Stomach (tissue), 9 donors: ENCODE results near the gene MYOCOS. TPM values are rescaled to one million over a fixed set of nuclear protein-coding genes. Genes with fewer than 3 reads are reported as not detected.

Experiments
- DNase-seq, 2 donors: peaks; one replicate each; pipeline versions ENCODE4 v3.0.0 to v3.0.0-alpha.2; 2013 to 2019
- H3K27ac ChIP-seq, 5 donors: fragments of 200-600 bp in 4 of 5; sonication (generic) in 4 of 5; one replicate each; pipeline ENCODE4 v1.5.1; 2013 to 2019; ENCODE audit warnings: mild to moderate bottlenecking in 1 of 5, moderate library complexity in 1 of 5
- H3K27me3 ChIP-seq, 3 donors: fragments of 200-600 bp; sonication (generic); one replicate each; pipeline ENCODE4 v1.5.1; 2017 to 2019; ENCODE audit warnings: mixed run types in 1 of 3
- H3K36me3 ChIP-seq, 4 donors: fragments of 200-600 bp; sonication (generic); 1 replicate in 3 of 4; 2 replicates in 1 of 4; pipeline ENCODE4 v1.5.1; 2016 to 2019
- H3K4me1 ChIP-seq, 4 donors: fragments of 200-600 bp; sonication (generic); one replicate each; pipeline ENCODE4 v1.5.1; 2016 to 2019
- H3K4me3 ChIP-seq, 4 donors: fragments of 200-600 bp; sonication (generic) in 3 of 4; one replicate each; pipeline ENCODE4 v1.5.1; 2016 to 2019; ENCODE audit warnings: mild to moderate bottlenecking in 1 of 4
- H3K9me3 ChIP-seq, 4 donors: fragments of 200-600 bp; sonication (generic); one replicate each; pipeline ENCODE4 v1.5.1; 2016 to 2019
- EP300 ChIP-seq: sonication (generic); formaldehyde crosslinking; IDR thresholded peaks from one replicate; pipeline ENCODE4 v1.6.1; 2017; ENCODE audit warnings: antibody characterized with exemption
- POLR2A ChIP-seq, 4 donors: fragments of 450-650 bp; IDR thresholded peaks; one replicate each; pipeline ENCODE4 v1.6.1; 2016; ENCODE audit warnings: antibody characterized with exemption in 4 of 4, control low read depth in 2 of 4, mild to moderate bottlenecking in 1 of 4, moderate library complexity in 1 of 4
- POLR2AphosphoS5 ChIP-seq, 3 donors: sonication (generic); formaldehyde crosslinking; IDR thresholded peaks; one replicate each; pipeline ENCODE4 v1.6.1; 2016; ENCODE audit warnings: antibody characterized with exemption in 3 of 3
- WGBS, 5 donors: extraction: QIAGEN DNeasy Blood & Tissue Kit in 3 of 5; methylation state at CpG; one replicate each; pipeline versions ENCODE4 v1.1.5 to v1.1.7; 2013 to 2018; 5-methylcytosine and 5-hydroxymethylcytosine counted together
- intact Hi-C: fragments of 100-400 bp; cut with DNase I; formaldehyde crosslinking; loops from one replicate; pipeline ENCODE4 v1.15.1; 2023; ENCODE audit warnings: low total_unique reads
- polyA plus RNA-seq, 3 donors: library from polyadenylated mRNA; stranded (reverse); fragments of 200-250 nt; gene quantifications; one replicate each; pipeline ENCODE4 v1.2.3, GENCODE V29; 2013
- total RNA-seq, 5 donors: library from RNA; depleted of rRNA; stranded (reverse); fragments of >200 nt; gene quantifications; one replicate each; pipeline versions ENCODE4 v1.1.0 to v1.2.3, GENCODE V29; 2014 to 2016
- TF ChIP-seq, protein P1 (sequence below), 7 experiments: fragments of 450-650 bp in 4 of 7; fragments of 200-600 bp in 3 of 7; sonication (generic) in 3 of 7; IDR thresholded peaks; one replicate each; pipeline ENCODE4 v1.5.1; 2016 to 2019; ENCODE audit warnings: antibody characterized with exemption in 7 of 7, control low read depth in 2 of 7, mild to moderate bottlenecking in 1 of 7
- donor health status: healthy with polysubstance abuse.
- donor health status: Bipolar disorder and iron deficiency.
- donor health status: healthy.

MYOCOS gene
- total and polyA plus RNA-seq, 8 donors, result not detected

DNA sequence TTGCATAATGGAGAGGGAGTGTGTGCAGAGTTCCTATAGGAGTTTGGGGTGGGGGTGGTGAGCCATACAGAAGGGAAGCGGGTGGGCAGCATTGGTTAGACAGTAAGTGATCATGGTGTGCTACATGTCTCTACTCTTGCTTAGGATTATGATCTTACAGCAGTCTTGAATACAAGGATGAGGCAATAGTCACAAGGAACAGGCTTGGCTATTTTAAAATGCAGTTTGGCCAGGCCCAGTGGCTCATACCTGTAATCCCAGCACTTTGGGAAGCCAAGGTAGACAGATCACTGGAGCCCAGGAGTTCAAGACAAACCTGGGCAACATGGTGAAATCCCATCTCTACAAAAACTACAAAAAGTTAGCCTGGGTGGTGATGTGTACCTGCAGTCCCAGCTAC, 18.2 kb downstream of the MYOCOS start:
- TF ChIP-seq, protein P1, sequence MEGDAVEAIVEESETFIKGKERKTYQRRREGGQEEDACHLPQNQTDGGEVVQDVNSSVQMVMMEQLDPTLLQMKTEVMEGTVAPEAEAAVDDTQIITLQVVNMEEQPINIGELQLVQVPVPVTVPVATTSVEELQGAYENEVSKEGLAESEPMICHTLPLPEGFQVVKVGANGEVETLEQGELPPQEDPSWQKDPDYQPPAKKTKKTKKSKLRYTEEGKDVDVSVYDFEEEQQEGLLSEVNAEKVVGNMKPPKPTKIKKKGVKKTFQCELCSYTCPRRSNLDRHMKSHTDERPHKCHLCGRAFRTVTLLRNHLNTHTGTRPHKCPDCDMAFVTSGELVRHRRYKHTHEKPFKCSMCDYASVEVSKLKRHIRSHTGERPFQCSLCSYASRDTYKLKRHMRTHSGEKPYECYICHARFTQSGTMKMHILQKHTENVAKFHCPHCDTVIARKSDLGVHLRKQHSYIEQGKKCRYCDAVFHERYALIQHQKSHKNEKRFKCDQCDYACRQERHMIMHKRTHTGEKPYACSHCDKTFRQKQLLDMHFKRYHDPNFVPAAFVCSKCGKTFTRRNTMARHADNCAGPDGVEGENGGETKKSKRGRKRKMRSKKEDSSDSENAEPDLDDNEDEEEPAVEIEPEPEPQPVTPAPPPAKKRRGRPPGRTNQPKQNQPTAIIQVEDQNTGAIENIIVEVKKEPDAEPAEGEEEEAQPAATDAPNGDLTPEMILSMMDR (IDR thresholded peaks at IDR 0.05), result no peak
- TF ChIP-seq POLR2A (IDR thresholded peaks at IDR 0.05) (no peak), POLR2AphosphoS5 (IDR thresholded peaks at IDR 0.05) (no peak), EP300 (no peak)
- Histone ChIP-seq H3K27ac (no peak overlapping the region), H3K36me3 (peaks cover 0 to 10% (median 0%) of the 10 kb centered on the region in 4 donors), H3K27me3 (no peaks in the 10 kb centered on the region), H3K9me3 (no peaks in the 10 kb centered on the region), H3K4me1 (peaks cover 5 to 10% (median 6%) of the 10 kb centered on the region in 4 donors), H3K4me3 (no peak overlapping the region)
- intact Hi-C loops, result loop anchor here (10.0 kb wide), 2 partner anchors 75 to 345 kb away; no protein-coding TSS in a partner anchor
- no peak for DNase-seq
- 93 to 96% (median 94%) methylated on average over 1 of the region's 1 CpG for WGBS, 5 donors

DNA sequence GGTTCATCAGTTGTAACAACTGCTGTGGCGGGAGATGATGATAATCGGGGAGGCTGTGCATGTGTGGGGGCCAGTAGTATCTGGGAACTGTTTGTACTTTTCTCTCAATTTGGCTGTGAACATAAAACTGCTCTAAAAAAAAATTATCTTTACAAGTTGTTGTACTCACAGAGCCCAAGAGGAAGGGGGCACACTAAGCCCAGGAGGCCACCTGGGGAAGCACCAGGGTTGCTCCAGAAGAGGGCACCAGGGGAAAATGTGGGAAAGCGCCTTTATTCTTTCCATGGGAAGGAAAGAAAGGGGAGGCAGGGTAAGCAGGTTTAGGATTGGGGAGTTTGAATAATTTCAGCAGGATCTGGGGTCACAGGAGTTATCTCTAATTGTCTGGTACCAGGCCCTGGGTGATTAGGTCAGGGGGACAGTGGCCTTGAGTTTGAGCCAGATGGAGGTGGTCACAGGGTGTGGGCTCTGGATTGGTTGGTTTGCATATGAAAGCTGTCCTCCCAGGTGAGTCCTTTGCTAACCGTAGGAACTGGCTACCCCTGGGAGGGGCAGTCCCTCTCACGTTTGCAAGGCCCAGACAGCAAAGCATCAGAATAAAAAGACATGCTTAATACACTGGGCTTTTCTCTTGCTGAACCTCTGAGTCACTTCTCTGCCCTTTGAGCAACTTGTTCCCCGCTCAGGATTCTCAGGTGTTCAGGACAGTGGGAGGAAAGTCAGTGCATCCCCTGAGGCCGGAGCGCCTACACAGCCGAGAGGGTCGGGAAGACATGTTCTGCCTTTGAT, 19.2 kb downstream of the MYOCOS start:
- Histone ChIP-seq H3K36me3 (peaks cover 0 to 4% (median 0%) of the 10 kb centered on the region in 4 donors), H3K9me3 (no peaks in the 10 kb centered on the region), H3K27ac (no peak overlapping the region), H3K27me3 (no peaks in the 10 kb centered on the region), H3K4me3 (no peak overlapping the region), H3K4me1 (peaks cover 10 to 18% (median 14%) of the 10 kb centered on the region in 4 donors)
- TF ChIP-seq, protein P1 (IDR thresholded peaks at IDR 0.05), result no peak
- TF ChIP-seq POLR2A (IDR thresholded peaks at IDR 0.05) (no peak), EP300 (no peak), POLR2AphosphoS5 (IDR thresholded peaks at IDR 0.05) (no peak)
- no peak for DNase-seq
- intact Hi-C loops, result loop anchor here (10.0 kb wide), 2 partner anchors 74 to 344 kb away; no protein-coding TSS in a partner anchor
- WGBS, 5 donors, result 46 to 56% (median 51%) methylated on average over 10 of the region's 10 CpGs

DNA sequence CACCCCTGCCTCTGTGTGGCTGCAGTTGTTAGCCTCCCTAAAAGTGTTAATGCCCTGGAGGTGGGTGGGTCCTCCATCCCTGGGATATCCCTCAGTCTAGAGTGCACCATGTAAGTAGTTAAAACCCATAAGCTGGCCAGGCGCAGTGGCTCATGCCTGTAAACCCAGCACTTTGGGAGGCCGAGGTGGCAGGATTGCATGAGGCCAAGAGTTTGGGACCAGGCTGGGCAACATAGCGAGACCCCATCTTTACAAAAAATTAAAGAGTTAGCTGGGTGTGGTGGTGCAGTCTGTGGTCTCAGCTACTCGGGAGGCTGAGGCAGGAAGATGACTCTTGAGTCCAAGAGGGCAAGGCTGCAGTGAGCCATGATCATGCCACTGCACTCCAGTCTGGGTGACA, 20.2 kb downstream of the MYOCOS start:
- no peak overlapping the region for H3K27ac ChIP-seq
- no peaks in the 10 kb centered on the region for H3K9me3 ChIP-seq
- TF ChIP-seq POLR2AphosphoS5 (IDR thresholded peaks at IDR 0.05) (no peak), EP300 (no peak), POLR2A (IDR thresholded peaks at IDR 0.05) (no peak)
- TF ChIP-seq, protein P1 (IDR thresholded peaks at IDR 0.05), result no peak
- H3K4me1 ChIP-seq, result peaks cover 10 to 20% (median 14%) of the 10 kb centered on the region in 4 donors
- H3K4me3 ChIP-seq, result no peak overlapping the region
- no peak for DNase-seq
- intact Hi-C loops, result loop anchor here (10.0 kb wide), 2 partner anchors 73 to 343 kb away; no protein-coding TSS in a partner anchor
- H3K36me3 ChIP-seq, result no peaks in the 10 kb centered on the region
- no peaks in the 10 kb centered on the region for H3K27me3 ChIP-seq
- 77 to 92% (median 89%) methylated on average over 3 to 4 of the region's 4 CpGs for WGBS, 5 donors

GRCh38 chr1:171643156-171643555, 21.1 kb downstream of the MYOCOS start:
- Histone ChIP-seq H3K27ac (no peak overlapping the region), H3K36me3 (no peaks in the 10 kb centered on the region), H3K4me3 (no peak overlapping the region), H3K9me3 (no peaks in the 10 kb centered on the region), H3K27me3 (no peaks in the 10 kb centered on the region), H3K4me1 (peaks cover 10 to 20% (median 14%) of the 10 kb centered on the region in 4 donors)
- intact Hi-C loops, result loop anchor here (10.0 kb wide), 2 partner anchors 72 to 342 kb away; no protein-coding TSS in a partner anchor
- 70 to 80% (median 77%) methylated on average over 8 of the region's 8 CpGs for WGBS, 5 donors
- DNase-seq, result no peak
- TF ChIP-seq, protein P1 (IDR thresholded peaks at IDR 0.05), result no peak
- no peak for TF ChIP-seq EP300
- TF ChIP-seq POLR2A (IDR thresholded peaks at IDR 0.05), result no peak
- TF ChIP-seq POLR2AphosphoS5 (IDR thresholded peaks at IDR 0.05), result no peak
